Activated T-cell treated with anti-CD3 and anti-CD28 coated beads, Interleukin-2, amount 50 U/mL, for 1 hour (primary cell): ENCODE data around the gene APBA3.

Experiments
- DNase-seq: peaks from one replicate; pipeline ENCODE4 v3.0.0-alpha.2; 2020

Gene APBA3

DNA sequence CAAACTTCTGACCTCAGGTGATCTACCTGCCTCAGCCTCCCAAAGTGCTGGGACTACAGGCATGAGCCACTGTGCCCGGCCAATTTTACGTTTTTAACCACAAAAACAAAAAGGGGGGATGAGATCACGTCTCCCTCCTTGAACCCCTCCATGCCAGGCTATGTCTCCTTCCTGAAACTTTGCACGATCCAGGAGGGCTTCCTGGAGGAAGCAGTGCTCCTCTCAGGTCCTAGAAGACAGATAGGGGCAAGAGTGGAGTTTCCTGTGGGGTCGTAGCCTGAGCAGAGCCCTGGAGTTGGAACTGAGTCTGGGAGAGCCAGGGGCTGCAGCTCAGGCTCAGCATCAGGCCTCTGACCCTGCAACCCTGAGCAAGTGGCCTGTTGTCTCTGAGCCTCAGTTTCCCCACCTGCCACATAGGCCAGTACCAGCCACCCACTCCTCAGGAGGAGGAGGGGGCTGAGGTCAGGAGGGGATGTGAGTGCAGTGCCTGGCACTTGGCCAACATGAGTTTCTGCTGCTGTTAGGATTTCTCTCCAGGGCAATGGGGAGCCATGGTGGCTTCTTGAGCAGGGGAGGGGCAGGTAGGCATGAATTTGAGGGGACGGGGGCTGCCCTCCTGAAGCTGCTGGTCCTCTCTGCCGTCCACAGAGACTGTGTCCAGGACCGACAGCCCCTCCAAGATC lies 16.0 kb downstream of the APBA3 start:
- no peak for DNase-seq

DNA sequence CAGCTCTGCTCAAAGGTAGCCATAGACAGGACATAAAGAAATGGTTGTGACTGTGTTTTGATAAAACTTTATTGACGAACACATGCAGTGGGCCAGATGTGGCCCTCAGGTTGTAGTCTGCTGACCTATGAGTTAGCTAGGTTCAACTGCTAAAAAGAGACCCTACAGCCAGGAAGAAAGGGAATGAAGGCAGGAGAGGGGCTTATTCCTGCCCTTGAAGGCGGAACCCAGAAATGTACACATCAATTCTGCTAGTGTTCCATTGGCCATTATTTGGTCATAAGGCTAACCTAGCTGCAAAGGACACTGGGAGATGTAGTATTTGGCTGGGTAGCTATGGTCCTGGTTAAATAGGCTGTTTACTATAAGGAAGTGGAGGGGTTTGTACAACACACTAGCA lies 18.0 kb downstream of the APBA3 start:
- no peak for DNase-seq

DNA sequence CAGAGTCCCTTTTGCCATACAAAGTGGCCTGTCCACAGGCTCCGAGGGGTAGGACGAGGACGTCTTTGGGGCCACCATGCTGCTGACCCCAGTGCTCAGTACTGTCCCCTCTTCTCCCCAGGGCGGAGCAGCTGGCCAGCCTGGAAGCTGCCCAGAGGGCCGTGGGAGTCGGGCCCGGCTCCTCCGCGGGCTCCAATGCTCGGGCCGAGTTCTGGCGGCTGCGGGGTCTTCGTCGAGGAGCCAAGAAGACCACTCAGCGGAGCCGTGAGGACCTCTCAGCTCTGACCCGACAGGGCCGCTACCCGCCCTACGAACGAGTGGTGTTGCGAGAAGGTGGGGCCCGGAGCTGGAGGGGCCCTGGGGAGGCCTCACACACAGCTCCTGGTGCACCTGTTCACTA lies 21.1 kb downstream of the APBA3 start:
- DNase-seq = no peak

DNA sequence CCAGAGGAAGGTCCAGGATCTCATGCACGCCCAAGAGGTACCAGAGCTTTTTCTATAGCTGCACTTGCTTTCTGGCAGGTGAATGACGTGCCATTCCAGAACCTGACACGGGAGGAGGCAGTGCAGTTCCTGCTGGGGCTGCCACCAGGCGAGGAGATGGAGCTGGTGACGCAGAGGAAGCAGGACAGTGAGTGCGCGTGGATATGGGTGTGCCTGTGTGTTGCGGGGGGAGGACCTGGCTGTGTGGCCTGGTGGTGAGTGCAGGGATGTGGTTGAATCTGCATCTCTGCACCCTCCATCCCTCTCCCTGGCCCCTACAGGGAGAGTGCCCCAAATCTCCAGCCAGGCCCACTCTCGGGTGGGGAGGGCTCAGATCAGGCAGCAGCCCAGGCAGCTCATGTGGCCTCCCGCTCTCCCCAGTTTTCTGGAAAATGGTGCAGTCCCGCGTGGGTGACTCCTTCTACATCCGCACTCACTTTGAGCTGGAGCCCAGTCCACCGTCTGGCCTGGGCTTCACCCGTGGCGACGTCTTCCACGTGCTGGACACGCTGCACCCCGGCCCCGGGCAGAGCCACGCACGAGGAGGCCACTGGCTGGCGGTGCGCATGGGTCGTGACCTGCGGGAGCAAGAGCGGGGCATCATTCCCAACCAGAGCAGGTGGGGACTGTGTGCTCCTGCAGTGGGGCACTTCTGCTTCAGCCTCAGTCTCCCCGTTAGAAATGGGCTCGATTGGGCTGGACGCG lies 22.8 kb downstream of the APBA3 start:
- DNase-seq = no peak

DNA sequence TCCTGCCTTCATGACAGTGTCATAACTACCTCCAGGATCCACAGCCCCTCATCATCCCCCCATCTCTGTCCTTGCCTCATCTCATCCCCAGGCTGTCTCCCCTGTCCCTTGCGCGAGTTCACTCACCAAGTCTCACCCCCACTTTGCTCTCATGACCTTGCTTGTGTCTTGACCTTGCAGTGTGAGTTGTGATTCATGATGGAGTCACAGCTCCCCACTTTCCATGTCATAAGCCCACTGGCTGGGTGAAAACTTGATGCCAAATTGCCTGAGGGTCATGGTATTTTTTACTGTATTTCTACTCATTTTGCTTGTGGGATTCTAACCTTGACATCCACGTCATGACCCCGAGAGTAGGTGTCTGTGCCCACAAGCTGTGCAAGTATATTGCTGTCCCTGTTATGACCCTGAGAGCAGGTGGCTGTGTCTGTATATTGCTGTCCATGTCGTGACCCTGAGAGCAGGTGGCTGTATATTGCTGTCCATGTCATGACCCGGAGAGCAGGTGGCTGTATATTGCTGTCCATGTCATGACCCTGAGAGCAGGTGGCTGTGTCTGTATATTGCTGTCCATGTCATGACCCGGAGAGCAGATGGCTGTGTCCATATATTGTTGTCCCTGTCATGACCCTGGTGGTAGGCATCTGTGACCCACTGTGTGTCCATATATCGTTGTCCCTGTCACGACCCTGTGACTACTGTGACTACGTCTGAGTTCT lies 23.8 kb downstream of the APBA3 start:
- DNase-seq = no peak

DNA sequence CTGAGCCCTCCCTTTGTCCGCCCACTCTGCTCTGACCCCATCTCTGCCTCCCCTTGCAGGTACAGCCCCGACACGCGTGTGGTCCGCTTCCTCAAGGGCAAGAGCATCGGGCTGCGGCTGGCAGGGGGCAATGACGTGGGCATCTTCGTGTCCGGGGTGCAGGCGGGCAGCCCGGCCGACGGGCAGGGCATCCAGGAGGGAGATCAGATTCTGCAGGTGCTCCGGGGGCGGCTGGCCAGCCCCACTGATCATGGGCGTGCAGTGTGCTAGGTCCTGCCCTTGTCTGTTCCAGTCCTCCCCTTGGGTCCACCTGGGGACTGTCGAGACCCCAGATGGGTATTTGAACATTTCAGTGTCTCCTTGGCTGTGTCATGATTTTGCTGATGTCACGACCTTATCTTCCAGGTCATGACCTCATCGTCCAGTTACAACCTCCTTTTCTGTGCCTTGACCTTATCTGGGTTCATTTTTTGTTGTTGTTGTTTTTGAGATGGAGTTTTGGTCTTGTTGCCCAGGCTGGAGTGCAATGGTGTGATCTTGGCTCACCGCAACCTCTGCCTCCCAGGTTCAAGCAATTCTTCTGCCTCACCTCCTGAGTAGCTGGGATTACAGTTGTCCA lies 25.3 kb downstream of the APBA3 start:
- no peak for DNase-seq

DNA sequence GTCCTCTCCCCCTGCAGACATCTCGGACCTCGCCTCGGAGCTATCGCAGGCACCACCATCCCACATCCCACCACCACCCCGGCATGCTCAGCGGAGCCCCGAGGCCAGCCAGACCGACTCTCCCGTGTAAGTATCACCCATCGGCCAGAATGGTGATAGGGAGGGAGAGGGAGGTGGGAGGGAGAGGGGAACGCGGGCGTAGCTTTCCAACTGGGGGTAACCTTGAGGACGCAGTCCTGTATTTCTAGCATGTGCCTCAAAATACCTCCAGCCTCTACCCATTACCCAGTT lies 27.2 kb downstream of the APBA3 start:
- no peak for DNase-seq

DNA sequence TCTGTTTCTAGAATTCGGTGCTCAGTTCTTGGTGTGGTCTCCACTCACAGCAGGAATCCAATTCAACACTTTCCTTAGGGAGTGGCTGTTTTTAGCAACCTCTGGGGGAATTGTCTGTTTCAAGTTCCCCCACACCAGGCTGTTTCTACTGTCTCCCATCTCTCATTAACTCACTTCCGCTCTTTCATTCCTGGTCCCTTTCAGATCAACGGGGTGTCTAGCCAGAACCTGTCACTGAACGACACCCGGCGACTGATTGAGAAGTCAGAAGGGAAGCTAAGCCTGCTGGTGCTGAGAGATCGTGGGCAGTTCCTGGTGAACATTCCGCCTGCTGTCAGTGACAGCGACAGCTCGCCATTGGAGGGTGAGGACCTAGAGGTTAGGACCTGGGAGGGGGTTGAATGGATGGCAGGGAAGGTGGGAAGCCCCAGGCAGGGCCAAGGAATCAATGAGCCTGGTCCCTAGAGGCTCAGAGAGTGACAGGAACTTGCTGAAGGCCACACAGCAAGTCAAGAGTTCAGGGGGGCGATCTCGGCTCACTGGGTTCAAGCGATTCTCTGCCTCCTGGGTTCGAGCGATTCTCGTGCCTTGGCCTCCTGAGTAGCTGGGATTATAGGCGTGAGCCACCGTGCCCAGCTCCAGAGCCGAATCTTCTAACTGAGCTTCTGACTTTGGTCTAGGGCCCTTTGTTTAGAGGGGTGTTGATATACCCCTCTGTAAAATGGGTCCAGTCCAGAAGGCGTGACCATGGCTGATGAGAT lies 27.8 kb downstream of the APBA3 start:
- no peak for DNase-seq

DNA sequence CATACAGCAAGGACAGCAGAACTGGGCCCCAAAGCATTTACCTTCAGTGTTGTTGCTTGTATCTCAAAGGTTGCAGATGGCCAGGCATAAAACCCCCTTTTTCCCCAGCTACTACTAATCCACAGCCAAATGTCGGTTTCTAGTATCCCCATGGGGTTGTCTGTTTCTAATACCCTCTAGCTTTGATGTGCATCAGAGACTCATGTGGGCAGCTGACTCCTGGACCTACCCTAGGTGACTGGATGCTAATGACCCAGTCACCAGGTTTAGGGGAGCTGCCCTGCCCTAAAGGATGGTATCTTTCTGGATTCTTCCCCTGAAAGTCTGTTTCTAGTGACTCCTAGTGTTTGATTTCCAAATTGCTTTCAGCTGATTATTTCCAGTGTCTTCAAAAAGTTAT lies 29.4 kb downstream of the APBA3 start:
- DNase-seq = no peak

DNA sequence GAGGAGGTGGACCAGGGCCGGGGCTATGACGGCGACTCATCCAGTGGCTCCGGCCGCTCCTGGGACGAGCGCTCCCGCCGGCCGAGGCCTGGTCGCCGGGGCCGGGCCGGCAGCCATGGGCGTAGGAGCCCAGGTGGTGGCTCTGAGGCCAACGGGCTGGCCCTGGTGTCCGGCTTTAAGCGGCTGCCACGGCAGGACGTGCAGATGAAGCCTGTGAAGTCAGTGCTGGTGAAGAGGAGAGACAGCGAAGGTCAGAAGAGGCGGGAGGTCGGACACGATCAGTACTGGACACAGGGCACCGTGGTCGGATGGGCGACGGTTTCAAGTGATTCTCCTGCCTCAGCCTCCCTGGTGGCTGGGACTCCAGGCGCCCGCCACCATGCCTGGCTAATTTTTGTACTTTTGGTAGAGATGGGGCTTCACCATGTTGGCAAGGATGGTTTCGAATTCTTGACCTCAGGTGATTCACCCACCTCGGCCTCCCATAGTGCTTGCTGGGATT lies 31.0 kb downstream of the APBA3 start:
- no peak for DNase-seq

DNA sequence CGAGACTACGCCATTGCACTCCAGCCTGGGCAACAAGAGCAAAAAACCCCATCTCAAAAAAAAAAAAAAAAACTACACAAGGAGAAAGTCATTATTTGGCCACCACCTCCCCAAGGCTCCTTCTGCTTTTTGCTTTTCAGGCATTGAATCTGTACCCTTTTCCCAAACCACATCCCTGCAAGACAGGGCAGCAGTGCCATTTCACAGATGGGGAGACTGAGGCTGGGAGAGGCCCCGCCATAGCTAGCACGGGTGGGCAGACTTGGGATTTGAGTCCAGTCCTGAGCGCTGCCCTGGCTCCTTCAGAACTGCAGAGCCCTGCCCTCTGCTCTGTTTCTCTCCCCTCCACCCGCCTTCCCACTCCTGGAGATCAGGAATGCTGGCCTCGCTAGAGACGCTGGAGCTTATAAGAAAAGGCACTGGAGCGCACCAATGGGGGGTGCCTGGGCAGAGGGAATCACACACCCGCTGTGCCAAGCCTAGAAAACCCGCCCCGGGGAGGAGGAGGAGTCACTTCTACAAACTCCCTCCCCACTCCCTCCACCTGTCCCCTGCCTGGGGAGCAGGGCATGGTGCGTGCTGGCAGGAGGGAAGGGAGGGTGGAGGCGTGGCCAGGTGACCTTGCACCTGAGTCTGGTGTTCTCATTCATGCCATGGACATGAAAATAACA lies 35.7 kb downstream of the APBA3 start:
- DNase-seq = no peak

DNA sequence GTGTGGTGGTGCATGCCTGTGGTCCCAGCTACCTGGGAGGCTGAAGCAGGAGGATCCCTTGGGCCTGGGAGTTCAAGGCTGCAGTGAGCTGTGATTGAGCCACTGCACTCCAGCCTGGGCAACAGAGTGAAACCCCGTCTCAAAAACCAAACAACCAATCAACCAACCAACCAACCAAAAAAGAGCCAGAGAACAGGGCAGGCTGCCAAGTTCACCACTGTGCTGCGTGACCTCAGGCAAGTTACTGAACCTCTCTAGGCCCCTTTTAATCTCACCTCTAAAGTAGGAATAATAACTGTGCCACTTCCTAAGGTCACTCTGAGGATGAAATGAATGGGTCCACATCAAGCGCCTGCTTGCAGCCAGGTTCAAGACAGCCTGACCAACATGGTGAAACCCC lies 36.4 kb downstream of the APBA3 start:
- no peak for DNase-seq

DNA sequence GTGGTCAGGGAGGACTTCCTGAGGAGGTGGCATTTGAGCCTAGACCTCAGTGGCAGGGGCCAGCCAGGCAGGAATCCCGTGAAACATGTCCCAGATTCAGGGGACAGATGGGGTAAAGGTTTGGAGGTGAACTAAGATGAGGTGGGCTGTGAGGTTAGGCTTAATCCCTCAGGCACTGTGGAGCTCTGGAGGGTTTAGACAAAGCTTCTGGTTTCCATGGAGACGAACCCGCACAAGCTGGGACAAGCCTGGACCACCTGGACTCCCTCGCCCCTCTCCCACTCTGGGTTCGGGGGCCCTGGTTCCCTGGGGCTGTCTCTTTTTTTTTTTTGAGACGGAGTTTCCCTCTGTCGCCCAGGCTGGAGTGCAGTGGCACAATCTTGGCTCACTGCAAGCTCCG lies 37.6 kb downstream of the APBA3 start:
- no peak for DNase-seq

DNA sequence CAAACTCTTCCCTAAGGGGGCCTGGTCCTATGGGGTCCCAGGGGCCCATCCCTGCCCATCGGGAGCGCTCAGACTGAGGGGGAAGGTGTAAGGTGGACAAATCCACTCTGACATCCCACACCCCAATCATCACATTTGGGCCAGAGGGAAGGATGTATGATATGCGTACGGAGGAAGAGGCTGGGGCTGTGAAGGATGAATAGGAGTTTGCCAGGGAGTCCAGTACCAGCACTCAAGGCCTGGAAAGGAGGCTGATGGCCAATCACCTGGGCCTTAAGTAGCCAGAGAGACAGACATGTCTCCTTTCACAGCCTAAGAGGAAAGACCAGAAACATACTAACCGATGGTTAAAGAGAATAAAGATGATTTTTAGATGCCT lies 38.4 kb downstream of the APBA3 start:
- no peak for DNase-seq

DNA sequence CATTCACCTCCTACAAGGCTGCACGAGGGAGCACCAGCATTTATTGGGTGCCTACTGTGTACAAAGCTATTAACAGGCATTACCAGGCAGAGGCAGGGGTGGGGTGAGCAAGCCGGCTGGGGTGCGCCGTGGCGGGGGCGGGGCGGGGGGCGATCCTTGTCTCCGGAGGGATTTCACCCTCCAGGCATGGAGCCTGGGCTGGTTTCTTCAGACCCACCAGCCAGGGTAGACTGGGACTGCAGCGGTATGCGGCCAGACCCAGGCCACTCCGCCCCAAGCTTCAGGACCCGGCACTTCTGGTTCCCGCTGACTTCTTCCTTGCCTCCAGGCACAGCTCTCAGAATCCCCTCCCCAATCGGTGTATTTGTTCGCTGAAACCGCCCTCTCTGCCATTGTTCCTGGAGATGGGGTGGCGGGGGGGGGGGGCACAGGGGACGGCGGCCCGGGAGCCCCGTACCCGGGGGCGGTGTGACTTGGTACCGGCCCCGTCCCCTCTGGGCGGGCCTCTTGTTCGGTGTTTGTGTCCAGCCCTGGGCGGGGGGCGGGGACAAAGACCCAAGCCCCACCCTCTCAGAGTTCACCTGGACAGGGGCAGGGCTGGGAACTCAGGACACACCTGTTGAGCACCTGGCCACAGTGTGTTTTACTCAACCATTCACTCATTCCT lies 38.9 kb downstream of the APBA3 start:
- DNase-seq = no peak

DNA sequence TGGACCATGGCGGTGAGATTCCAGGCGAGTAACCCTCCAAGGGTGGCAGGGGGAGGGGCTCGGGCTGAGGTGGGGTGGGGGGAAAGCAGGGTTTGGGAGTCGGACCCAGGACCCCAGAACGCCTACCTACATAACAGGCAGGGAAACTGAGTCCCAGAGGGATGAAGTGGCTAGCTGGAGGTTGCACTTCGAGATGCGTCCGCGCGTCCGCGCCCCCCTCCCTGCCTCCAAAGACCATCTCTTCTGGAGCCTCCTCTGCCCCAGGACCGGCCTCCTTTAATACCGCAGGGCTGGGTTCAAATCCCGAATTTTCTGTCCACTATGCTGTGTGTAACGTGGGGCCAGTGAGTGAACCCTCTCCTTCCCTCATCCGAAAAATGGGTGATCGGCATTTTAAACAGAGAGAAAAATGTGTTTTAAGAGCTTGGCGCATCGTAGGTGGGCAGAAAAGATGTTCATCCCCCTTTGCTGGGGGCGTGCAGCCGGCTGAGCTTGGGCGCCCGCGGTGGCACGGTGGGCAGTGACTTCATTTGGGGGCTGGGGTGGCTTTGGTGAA lies 39.5 kb downstream of the APBA3 start:
- DNase-seq = no peak

DNA sequence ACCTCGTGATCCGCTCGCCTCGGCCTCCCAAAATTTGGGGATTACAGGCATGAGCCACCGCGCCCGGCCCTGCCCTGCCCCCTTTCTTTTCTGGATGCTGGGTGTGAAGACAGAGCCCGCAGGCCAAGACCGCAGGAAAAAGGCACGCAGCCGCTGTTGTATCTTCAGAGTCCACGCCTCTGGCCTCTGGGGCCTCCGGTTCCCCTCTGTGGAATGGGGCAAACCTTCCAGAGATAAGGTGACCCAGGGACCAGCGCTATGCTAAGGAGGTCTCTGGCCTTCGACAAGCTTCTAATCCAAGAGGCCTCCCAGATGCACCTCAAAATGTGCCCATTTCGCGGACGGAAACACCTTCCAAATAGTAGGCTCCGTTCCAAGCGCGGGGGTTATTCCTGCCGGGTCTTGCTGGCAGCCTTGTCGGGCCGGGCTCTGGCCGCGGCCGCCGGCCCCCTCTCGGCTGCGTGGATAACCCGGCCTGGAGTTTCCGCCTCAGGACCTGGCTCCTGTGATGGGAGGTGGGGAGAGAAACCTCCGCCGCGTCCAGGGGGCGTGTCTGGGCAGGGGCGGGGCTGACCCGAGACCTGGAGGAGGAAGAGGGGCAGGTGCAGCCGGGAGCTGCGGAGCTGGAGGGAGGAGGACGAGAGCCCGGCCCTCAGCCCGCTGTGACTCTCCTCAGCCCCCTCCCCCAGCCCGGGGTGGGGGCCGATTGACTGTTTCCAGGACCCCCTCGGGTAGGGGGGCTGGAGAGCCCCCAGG lies 40.2 kb downstream of the APBA3 start:
- peak; percentile 91 for DNase-seq

DNA sequence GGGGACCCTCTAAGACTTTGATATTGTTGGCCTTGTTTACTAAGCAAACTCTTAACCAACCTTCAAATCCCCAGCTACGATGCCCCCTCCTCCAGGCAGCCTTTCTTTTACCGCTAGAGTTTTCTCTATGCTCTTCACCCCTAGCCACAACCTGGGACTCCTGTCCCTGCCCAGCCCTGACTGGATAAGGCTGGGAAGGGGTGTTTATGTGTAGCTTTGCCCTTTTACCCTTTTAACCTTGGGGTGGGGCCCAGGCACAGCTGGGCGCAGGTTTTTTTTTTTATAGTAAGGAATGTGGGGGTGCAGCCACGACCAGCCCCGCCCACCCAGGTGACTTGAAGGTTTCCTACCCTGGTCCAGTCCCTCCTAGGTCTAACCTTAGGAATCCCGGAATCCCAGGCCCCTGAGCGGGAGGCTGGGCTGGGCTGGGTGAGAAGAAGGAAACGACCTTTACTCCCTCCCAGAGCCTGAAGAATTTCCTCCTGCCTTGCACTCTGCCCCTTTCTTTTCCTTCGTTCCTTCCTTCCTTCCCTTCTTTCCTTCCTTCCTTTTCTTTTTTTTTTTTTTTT lies 41.1 kb downstream of the APBA3 start:
- DNase-seq = no peak

DNA sequence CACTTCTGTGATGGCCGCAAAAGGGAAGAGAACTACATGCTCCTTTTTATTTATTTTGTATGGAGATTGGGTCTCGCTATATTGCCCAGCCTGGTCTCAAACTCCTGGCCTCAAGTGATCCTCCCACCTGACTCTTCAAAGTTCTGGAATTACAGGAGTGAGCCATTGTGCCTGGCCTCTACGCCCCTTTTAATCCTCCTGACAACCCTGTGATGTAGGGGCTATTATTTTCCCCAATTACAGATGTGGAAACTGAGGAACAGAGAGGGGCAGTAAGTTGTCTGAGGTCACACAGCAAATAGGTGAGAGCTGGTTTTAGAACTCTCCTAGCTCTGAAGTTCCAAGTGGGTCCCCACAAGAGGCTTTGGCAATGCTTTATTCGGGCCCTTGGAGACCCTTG lies 41.6 kb downstream of the APBA3 start:
- DNase-seq = no peak

DNA sequence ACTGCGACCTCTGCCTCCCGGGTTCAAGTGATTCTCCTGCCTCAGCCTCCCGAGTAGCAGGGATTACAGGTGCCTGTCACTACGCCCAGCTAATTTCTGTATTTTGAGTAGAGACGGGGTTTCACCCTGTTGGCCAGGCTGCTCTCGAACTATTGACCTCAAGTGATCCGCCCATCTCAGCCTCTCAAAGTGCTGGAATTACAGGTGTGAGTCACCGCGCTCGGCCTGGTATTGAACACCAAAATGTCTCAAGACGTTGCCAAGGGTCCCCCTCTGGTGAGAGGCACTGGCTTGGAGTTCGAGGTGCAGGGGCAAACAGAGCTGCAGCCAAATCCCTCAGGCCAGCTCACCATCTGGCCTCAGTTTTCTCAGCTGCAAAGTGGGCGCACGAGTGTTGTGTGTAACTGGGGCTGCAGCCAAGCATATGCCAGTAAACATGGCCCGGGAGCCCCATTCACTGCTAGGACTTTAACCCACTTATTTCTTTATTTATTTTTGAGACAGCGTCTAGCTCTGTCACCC lies 45.3 kb downstream of the APBA3 start:
- DNase-seq = no peak
